GM12878 (cell line): ENCODE results near the gene RAN. TPM values are rescaled to one million over a fixed set of nuclear protein-coding genes. Genes with fewer than 3 reads are reported as not detected.

Experiments used
- ATAC-seq: fragments of 200-7000 bp; cut with Tn5 transposase; 3 replicates; pipeline ENCODE4 v1.9.1; 2020; ENCODE audit warnings: mild to moderate bottlenecking, moderate library complexity
- BruUV-seq: library from RNA; stranded (reverse); fragments of 400-500 nt; replicated peaks from 2 replicates; lab custom pipeline; 2021; lab: Mats Ljungman, UMichigan
- CTCF ChIA-PET: fragments of 300-600 bp; sonication (Branson Sonifier 250); formaldehyde crosslinking; extraction: SDS; loops from one replicate; lab custom pipeline; 2021; ENCODE audit warnings: inconsistent platforms; lab: Yijun Ruan, JAX
- POLR2A ChIA-PET: fragments of 350-600 bp; formaldehyde crosslinking; extraction: SDS; loops from one replicate; lab custom pipeline; 2021; ENCODE audit warnings: inconsistent platforms; lab: Charles Lee
- RAD21 ChIA-PET: fragments of 300-600 bp; sonication (Branson Sonifier 250); formaldehyde crosslinking; loops from one replicate; lab custom pipeline; 2023; ENCODE audit warnings: antibody characterized with exemption; ENCODE audit not compliant: unreplicated experiment; lab: Charles Lee
- SMC1A ChIA-PET: fragments of 300-600 bp; sonication (Branson Sonifier 250); formaldehyde crosslinking; loops from one replicate; lab custom pipeline; 2023; ENCODE audit not compliant: unreplicated experiment, uncharacterized antibody; lab: Charles Lee
- DNase-seq: peaks from one replicate; pipeline ENCODE4 v3.0.0-alpha.2; 2011; ENCODE audit warnings: low read depth, low spot score
- FAIRE-seq: peaks from 3 replicates; lab custom pipeline; 2011; peaks lifted over from hg19 to GRCh38; lab: Jason Lieb, UNC
- H2AFZ ChIP-seq: 2 replicates; pipeline ENCODE4 v1.6.0; 2011; ENCODE audit warnings: low read depth, low read length, control low read depth; ENCODE audit not compliant: control insufficient read depth
- H3K27ac ChIP-seq: 2 replicates; pipeline ENCODE4 v1.5.1; 2011; ENCODE audit warnings: control low read depth; ENCODE audit not compliant: control insufficient read depth, insufficient read depth
- H3K27me3 ChIP-seq, 2 experiments: replicated peaks in 1 of 2; 2 replicates each; pipeline versions ENCODE4 v1.6.0 to v1.6.1; 2011; ENCODE audit warnings: low read length in 1 of 2; ENCODE audit not compliant: control insufficient read depth in 2 of 2, insufficient read depth in 2 of 2
- H3K36me3 ChIP-seq, 2 experiments: 2 replicates each; pipeline ENCODE4 v1.5.1; 2011; ENCODE audit warnings: low read length in 1 of 2; ENCODE audit not compliant: control insufficient read depth in 2 of 2, insufficient read depth in 2 of 2
- H3K4me1 ChIP-seq: 2 replicates; pipeline ENCODE4 v1.6.1; 2011; ENCODE audit warnings: mild to moderate bottlenecking, low read length, moderate library complexity, mixed read lengths; ENCODE audit not compliant: control insufficient read depth, insufficient read depth
- H3K4me2 ChIP-seq: 2 replicates; pipeline ENCODE4 v1.6.0; 2011; ENCODE audit warnings: control low read depth; ENCODE audit not compliant: control insufficient read depth, insufficient read depth
- H3K4me3 ChIP-seq: fragments of 200-600 bp; sonication (generic); 2 replicates; pipeline ENCODE4 v1.5.1; 2016
- H3K79me2 ChIP-seq: 2 replicates; pipeline ENCODE4 v1.6.0; 2011; ENCODE audit warnings: low read length; ENCODE audit not compliant: control insufficient read depth, insufficient read depth
- H3K9ac ChIP-seq: 2 replicates; pipeline ENCODE4 v1.8.0; 2011; ENCODE audit warnings: low read length, control low read depth, mixed read lengths; ENCODE audit not compliant: control insufficient read depth, insufficient read depth
- H3K9me3 ChIP-seq: replicated peaks from 3 replicates; pipeline ENCODE4 v1.5.1; 2011; ENCODE audit warnings: mild to moderate bottlenecking, low read length; ENCODE audit not compliant: control insufficient read depth, insufficient read depth
- H4K20me1 ChIP-seq: 2 replicates; pipeline ENCODE4 v1.6.0; 2011; ENCODE audit not compliant: control insufficient read depth, insufficient read depth
- ASH2L ChIP-seq: fragments of 300-600, 200-600 bp; sonication (generic); IDR thresholded peaks from 2 replicates; pipeline ENCODE4 v1.6.1; 2017; ENCODE audit warnings: low read depth, mild to moderate bottlenecking, borderline replicate concordance
- ATF7 ChIP-seq: fragments of 450-650 bp; IDR thresholded peaks from 2 replicates; pipeline ENCODE4 v1.6.1; 2016; ENCODE audit warnings: low read depth, mild to moderate bottlenecking
- BACH1 ChIP-seq: fragments of 450-650 bp; IDR thresholded peaks from 2 replicates; pipeline ENCODE4 v1.6.1; 2017; ENCODE audit warnings: mild to moderate bottlenecking, borderline replicate concordance
- BHLHE40 ChIP-seq, 2 experiments: fragments of 450-650 bp in 1 of 2; IDR thresholded peaks; 2 replicates each; pipeline ENCODE4 v1.6.1; 2011 to 2017; ENCODE audit warnings: low read depth in 2 of 2, borderline replicate concordance in 1 of 2, improper control_type of control experiment in 1 of 2, low read length in 1 of 2, mild to moderate bottlenecking in 1 of 2
- CHD1 ChIP-seq: IDR thresholded peaks from 2 replicates; pipeline ENCODE4 v1.6.1; 2012; ENCODE audit warnings: low read depth, low read length, improper control_type of control experiment
- CHD2 ChIP-seq: IDR thresholded peaks from 2 replicates; pipeline ENCODE4 v1.6.1; 2011; ENCODE audit warnings: low read depth, low read length, improper control_type of control experiment, borderline replicate concordance
- CHD4 ChIP-seq: fragments of 200-600 bp; sonication (generic); IDR thresholded peaks from 2 replicates; pipeline ENCODE4 v1.6.1; 2016; ENCODE audit warnings: mild to moderate bottlenecking
- EED ChIP-seq: sonication (generic); IDR thresholded peaks from 2 replicates; pipeline ENCODE4 v1.6.1; 2016; ENCODE audit warnings: antibody characterized with exemption, low read depth
- HDGF ChIP-seq: fragments of 450-650 bp; IDR thresholded peaks from 2 replicates; pipeline ENCODE4 v1.6.1; 2016; ENCODE audit warnings: antibody characterized with exemption
- IKZF1 ChIP-seq: fragments of 450-650 bp; conservative IDR thresholded peaks from 2 replicates; pipeline ENCODE4 v1.6.1; 2017; ENCODE audit warnings: antibody characterized with exemption, mild to moderate bottlenecking
- MXI1 ChIP-seq: fragments of 150-350 bp; IDR thresholded peaks from 2 replicates; pipeline ENCODE4 v1.6.1; 2011; ENCODE audit warnings: low read depth, mild to moderate bottlenecking, inconsistent platforms, low read length, improper control_type of control experiment
- NBN ChIP-seq: fragments of 450-650 bp; IDR thresholded peaks from 2 replicates; pipeline ENCODE4 v1.6.1; 2016
- NR2C2 ChIP-seq: IDR thresholded peaks from 2 replicates; pipeline ENCODE4 v1.6.1; 2011; ENCODE audit warnings: borderline replicate concordance, low read depth; ENCODE audit not compliant: control insufficient read depth, insufficient read length
- PAX5 ChIP-seq: IDR thresholded peaks from 2 replicates; pipeline ENCODE4 v1.6.1; 2011; ENCODE audit warnings: low read depth, low read length, borderline replicate concordance
- POLR2A ChIP-seq: IDR thresholded peaks from 2 replicates; pipeline ENCODE4 v1.6.1; 2011; ENCODE audit warnings: low read depth, mild to moderate bottlenecking, low read length
- POLR2AphosphoS5 ChIP-seq: IDR thresholded peaks from 2 replicates; pipeline ENCODE4 v1.6.1; 2011; ENCODE audit warnings: mild to moderate bottlenecking, low read length, inconsistent platforms
- RAD51 ChIP-seq: fragments of 450-650 bp; IDR thresholded peaks from 2 replicates; pipeline ENCODE4 v1.6.1; 2016; ENCODE audit warnings: moderate library complexity, mild to moderate bottlenecking, inconsistent platforms
- RBBP5 ChIP-seq: fragments of 200-600 bp; sonication (generic); conservative IDR thresholded peaks from 2 replicates; pipeline ENCODE4 v1.6.1; 2016
- WGBS: methylation state at CpG from one replicate; pipeline ENCODE4 v1.1.6; 2016; ENCODE audit warnings: low lambda C conversion rate; ENCODE audit not compliant: insufficient replicate concordance, insufficient coverage; ENCODE audit errors: missing lambda C conversion rate; 5-methylcytosine and 5-hydroxymethylcytosine counted together
- in situ Hi-C: fragments of 300-500 bp; cut with MboI; formaldehyde crosslinking; loops from 9 replicates; pipeline ENCODE4 v1.14.3; 2018; ENCODE audit warnings: mixed read lengths
- intact Hi-C: fragments of 100-400 bp; cut with micrococcal nuclease; formaldehyde crosslinking; loops from one replicate; pipeline ENCODE4 v1.14.2; 2022; ENCODE audit not compliant: unreplicated experiment
- polyA plus RNA-seq, 11 experiments: library from polyadenylated mRNA; depleted of rRNA in 4 of 11; unstranded in 6 of 11; stranded (reverse) in 5 of 11; fragments of >200 nt; fragmentation: Nextera tagmentation in 4 of 11; fragmentation: Illumina TruSeq in 1 of 11; extraction: Ambion mirVana in 4 of 11; extraction: Trizol in 1 of 11; gene quantifications; 1 replicate in 1 of 11; 2 replicates in 10 of 11; pipeline versions ENCODE4 v1.2.1 to v1.2.3, GENCODE V29; 2011 to 2016; ENCODE audit warnings: inconsistent platforms in 2 of 11, missing spikeins in 2 of 11, low read depth in 1 of 11
- total RNA-seq, 4 experiments: library from RNA; depleted of rRNA in 3 of 4; stranded (reverse); fragments of >200 nt in 3 of 4; fragmentation: Illumina TruSeq in 1 of 4; extraction: Trizol in 1 of 4; gene quantifications; 2 replicates each; pipeline versions ENCODE4 v1.2.1 to v1.2.3, GENCODE V29; 2013 to 2021

Gene RAN
- total and polyA plus RNA-seq, 10 of the 15 experiments (the other 5 are each of a cell fraction or from before 2014, with no cell fraction given), result 1,598 to 3,769 (median 2,845) TPM

DNA sequence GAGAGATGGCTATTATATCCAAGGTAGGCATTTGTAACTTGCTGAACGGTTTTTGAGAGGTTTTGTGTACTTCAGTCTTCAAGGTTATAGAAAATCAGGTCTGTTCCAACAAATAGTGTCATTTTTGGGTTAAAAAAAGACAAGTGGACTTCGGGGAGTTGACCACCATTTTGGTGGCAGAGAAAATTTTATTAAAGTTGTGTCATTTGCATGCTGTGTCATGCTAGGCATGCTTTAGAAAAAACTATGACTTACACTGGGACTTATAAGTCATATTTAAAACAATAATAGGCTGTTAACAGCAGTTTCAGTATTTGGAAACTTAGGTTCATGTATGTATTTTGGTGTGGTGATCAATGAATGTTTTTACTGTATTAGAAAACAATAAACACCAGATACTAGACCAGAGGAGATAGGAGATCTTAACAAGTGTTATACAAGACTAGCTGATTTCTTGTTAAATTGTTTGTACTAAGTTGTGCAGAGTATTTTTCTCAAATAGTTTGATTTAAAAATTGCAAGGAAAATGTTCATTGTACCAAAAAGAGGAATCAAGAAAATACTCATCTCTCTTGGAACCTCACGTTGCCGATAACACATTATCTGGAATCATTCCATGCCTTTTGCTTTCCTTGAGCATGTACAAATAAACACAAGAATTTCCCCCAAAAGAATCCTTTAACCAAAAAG lies 1.4 kb downstream of the RAN start:
- no peak for FAIRE-seq
- H3K9ac ChIP-seq, result peak overlapping the region; percentile 97
- H3K4me1 ChIP-seq, result peaks cover 14% of the 10 kb centered on the region
- in situ Hi-C loops, result no loop called here
- H3K36me3 ChIP-seq, result peaks cover 6 to 34% of the 10 kb centered on the region in 2 experiments
- POLR2A ChIA-PET, result interaction anchor here (0.6 to 1.2 kb wide), 3 partner anchors 97 to 128 kb away, joined by 3 to 5 read pairs (median 3); no protein-coding TSS in a partner anchor
- no peak for DNase-seq
- peak overlapping the region; percentile 56 for H3K4me2 ChIP-seq
- H3K9me3 ChIP-seq, result no peaks in the 10 kb centered on the region
- H2AFZ ChIP-seq, result no peak overlapping the region
- H3K79me2 ChIP-seq, result peaks cover 54% of the 10 kb centered on the region
- no peak for ATAC-seq
- WGBS, result 5% methylated on average over 4 of the region's 4 CpGs
- H4K20me1 ChIP-seq, result peaks cover 2% of the 10 kb centered on the region; the same call in 1 of the 2 replicates
- intact Hi-C loops, result loop anchor here (5.0 kb wide), 3 partner anchors 36 to 129 kb away; partner anchors contain the start of gene STX2
- peak overlapping the region; percentile 98 for H3K4me3 ChIP-seq
- RAD21 ChIA-PET, result interaction anchor here (1.1 to 1.3 kb wide), 2 partner anchors 97 to 220 kb away, joined by 3 to 4 read pairs; no protein-coding TSS in a partner anchor
- H3K27ac ChIP-seq, result peak overlapping the region; percentile 93
- CTCF ChIA-PET, result interaction anchor here (0.9 to 2.0 kb wide), 4 partner anchors 12 to 231 kb away, joined by 3 to 4 read pairs (median 4); partner anchors contain the start of gene ADGRD1
- TF ChIP-seq NR2C2 (no peak), MXI1 (peak; percentile 46; the same call in 1 of the 2 replicates)
- SMC1A ChIA-PET, result interaction anchor here (0.5 to 1.0 kb wide), 4 partner anchors 10 to 220 kb away, joined by 3 read pairs; no protein-coding TSS in a partner anchor
- no peaks in the 10 kb centered on the region for H3K27me3 ChIP-seq
- BruUV-seq, result TSS peak; percentile 61

DNA sequence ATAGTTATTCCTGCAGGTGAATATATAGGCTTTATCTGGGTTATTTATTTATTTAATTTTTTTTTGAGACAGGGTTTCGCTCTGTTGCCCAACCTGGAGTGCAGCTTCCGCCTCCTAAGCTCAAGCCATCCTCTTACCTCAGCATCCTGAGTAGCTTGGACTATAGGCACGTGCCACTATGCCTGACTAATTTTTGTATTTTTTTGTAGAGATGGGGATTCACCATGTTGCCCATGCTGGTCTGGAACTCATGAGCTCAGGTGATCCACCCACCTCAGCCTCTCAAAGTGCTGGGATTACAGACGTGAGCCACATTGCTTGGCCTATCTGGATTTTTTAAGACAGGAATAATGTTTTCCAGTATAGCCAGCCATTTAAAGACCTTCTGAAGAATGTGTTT lies 2.0 kb downstream of the RAN start:
- CTCF ChIA-PET, result interaction anchor here (0.6 to 2.0 kb wide), 5 partner anchors 12 to 668 kb away, joined by 3 to 4 read pairs (median 3); partner anchors contain the start of gene ADGRD1
- in situ Hi-C loops (no loop called here), intact Hi-C loops (loop anchor here (5.0 kb wide), 3 partner anchors 37 to 128 kb away; partner anchors contain the start of gene STX2)
- SMC1A ChIA-PET, result interaction anchor here (0.9 to 1.0 kb wide), 3 partner anchors 9 to 219 kb away, joined by 3 read pairs; no protein-coding TSS in a partner anchor
- peaks cover 3% of the 10 kb centered on the region; the same call in 1 of the 2 replicates for H4K20me1 ChIP-seq
- no TSS peak for BruUV-seq
- FAIRE-seq (no peak), DNase-seq (no peak), ATAC-seq (peak; percentile 28)
- RAD21 ChIA-PET, result interaction anchor here (0.6 to 1.3 kb wide), 3 partner anchors 97 to 219 kb away, joined by 3 to 4 read pairs (median 4); no protein-coding TSS in a partner anchor
- POLR2A ChIA-PET, result interaction anchor here (0.6 to 1.2 kb wide), 2 partner anchors 96 to 127 kb away, joined by 3 read pairs; no protein-coding TSS in a partner anchor
- peak overlapping the region; percentile 98 for H3K4me3 ChIP-seq
- peaks cover 6 to 34% of the 10 kb centered on the region in 2 experiments for H3K36me3 ChIP-seq
- H3K4me1 ChIP-seq, result peaks cover 19% of the 10 kb centered on the region
- H3K9ac ChIP-seq, result peak overlapping the region; percentile 97
- WGBS, result 1% methylated on average over 4 of the region's 4 CpGs
- peak overlapping the region; percentile 93 for H3K27ac ChIP-seq
- no peaks in the 10 kb centered on the region for H3K9me3 ChIP-seq
- no peaks in the 10 kb centered on the region for H3K27me3 ChIP-seq
- peaks cover 54% of the 10 kb centered on the region for H3K79me2 ChIP-seq
- H3K4me2 ChIP-seq, result peak overlapping the region; percentile 56
- H2AFZ ChIP-seq, result no peak overlapping the region
- TF ChIP-seq CHD4, result no peak
- TF ChIP-seq EED, result peak; percentile 43; the same call in 1 of the 2 replicates
- no peak for TF ChIP-seq ASH2L
- TF ChIP-seq POLR2AphosphoS5, result peak; percentile 45
- peak; percentile 40; the same call in 1 of the 2 replicates for TF ChIP-seq IKZF1
- peak; percentile 47; the same call in 1 of the 2 replicates for TF ChIP-seq ATF7
- TF ChIP-seq BACH1, result peak; percentile 55; the same call in 1 of the 2 replicates
- no peak for TF ChIP-seq CHD1
- 0 out of 2 replicates have a peak, but pooled peaks have one; percentile 12 for TF ChIP-seq PAX5
- 0 out of 2 replicates have a peak, but pooled peaks have one; percentile 27 for TF ChIP-seq POLR2A
- peak; percentile 38; the same call in 1 of the 2 replicates for TF ChIP-seq NBN
- TF ChIP-seq BHLHE40 (IDR thresholded peaks at IDR 0.05; ENCODE audit: borderline replicate concordance in 1 of 2, low read depth in 2 of 2, low read length in 1 of 2), result peak; percentile 94 to 96
- peak; percentile 81 for TF ChIP-seq RAD51
- TF ChIP-seq HDGF, result peak; percentile 55; the same call in 1 of the 2 replicates
- TF ChIP-seq CHD2, result no peak
- no peak for TF ChIP-seq RBBP5
